ENCODE results near the gene TRIM61. TPM values are rescaled to one million over a fixed set of nuclear protein-coding genes. Genes with fewer than 3 reads are reported as not detected.

TRIM61 gene
- total and polyA plus RNA-seq, 9 of the 15 experiments (the other 6 are each of a cell fraction or from before 2014, with no cell fraction given) = 0.07 to 0.92 (median 0.42) TPM

- no peak for TF ChIP-seq PHB (CRISPR knock-in tag; IDR thresholded peaks at IDR 0.05)
- TF ChIP-seq, protein P1, sequence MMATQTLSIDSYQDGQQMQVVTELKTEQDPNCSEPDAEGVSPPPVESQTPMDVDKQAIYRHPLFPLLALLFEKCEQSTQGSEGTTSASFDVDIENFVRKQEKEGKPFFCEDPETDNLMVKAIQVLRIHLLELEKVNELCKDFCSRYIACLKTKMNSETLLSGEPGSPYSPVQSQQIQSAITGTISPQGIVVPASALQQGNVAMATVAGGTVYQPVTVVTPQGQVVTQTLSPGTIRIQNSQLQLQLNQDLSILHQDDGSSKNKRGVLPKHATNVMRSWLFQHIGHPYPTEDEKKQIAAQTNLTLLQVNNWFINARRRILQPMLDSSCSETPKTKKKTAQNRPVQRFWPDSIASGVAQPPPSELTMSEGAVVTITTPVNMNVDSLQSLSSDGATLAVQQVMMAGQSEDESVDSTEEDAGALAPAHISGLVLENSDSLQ (IDR thresholded peaks at IDR 0.05) = no peak
- TF ChIP-seq PHTF2 (CRISPR knock-in tag; IDR thresholded peaks at IDR 0.05) = no peak
- TF ChIP-seq ZNF143 (CRISPR knock-in tag; IDR thresholded peaks at IDR 0.05) = no peak
- TF ChIP-seq ZNF280B (CRISPR knock-in tag; IDR thresholded peaks at IDR 0.05) = no peak
- TF ChIP-seq KDM2B (CRISPR knock-in tag; IDR thresholded peaks at IDR 0.05) = no peak
- no peak for TF ChIP-seq RAD21 (CRISPR knock-in tag; conservative IDR thresholded peaks at IDR 0.05 in 1 of 2, IDR thresholded peaks at IDR 0.05 in 1 of 2)
- peak; percentile 63 for TF ChIP-seq RBFOX2 (IDR thresholded peaks at IDR 0.05; ENCODE audit: low read depth, low read length)
- TF ChIP-seq PCBP2 (IDR thresholded peaks at IDR 0.05; ENCODE audit: low read depth, low read length, poor library complexity, severe bottlenecking) = no peak
- no peak for TF ChIP-seq IRF9 (tag; IDR thresholded peaks at IDR 0.05)
- no peak for TF ChIP-seq ZNF778 (CRISPR knock-in tag; IDR thresholded peaks at IDR 0.05)
- TF ChIP-seq CREM (IDR thresholded peaks at IDR 0.05; ENCODE audit: low read depth) = peak; percentile 61
- TF ChIP-seq ZNF12 (CRISPR knock-in tag; IDR thresholded peaks at IDR 0.05) = no peak
- TF ChIP-seq SMAD3 (CRISPR knock-in tag; conservative IDR thresholded peaks at IDR 0.05) = no peak
- TF ChIP-seq ZNF140 (CRISPR knock-in tag; IDR thresholded peaks at IDR 0.05) = no peak
- TF ChIP-seq PHF8 (IDR thresholded peaks at IDR 0.05; ENCODE audit: borderline replicate concordance, low read length) = peak; percentile 28; the same call in 1 of the 2 replicates
- no peak for TF ChIP-seq BACH1 (tag; IDR thresholded peaks at IDR 0.05)
- TF ChIP-seq, protein P2, sequence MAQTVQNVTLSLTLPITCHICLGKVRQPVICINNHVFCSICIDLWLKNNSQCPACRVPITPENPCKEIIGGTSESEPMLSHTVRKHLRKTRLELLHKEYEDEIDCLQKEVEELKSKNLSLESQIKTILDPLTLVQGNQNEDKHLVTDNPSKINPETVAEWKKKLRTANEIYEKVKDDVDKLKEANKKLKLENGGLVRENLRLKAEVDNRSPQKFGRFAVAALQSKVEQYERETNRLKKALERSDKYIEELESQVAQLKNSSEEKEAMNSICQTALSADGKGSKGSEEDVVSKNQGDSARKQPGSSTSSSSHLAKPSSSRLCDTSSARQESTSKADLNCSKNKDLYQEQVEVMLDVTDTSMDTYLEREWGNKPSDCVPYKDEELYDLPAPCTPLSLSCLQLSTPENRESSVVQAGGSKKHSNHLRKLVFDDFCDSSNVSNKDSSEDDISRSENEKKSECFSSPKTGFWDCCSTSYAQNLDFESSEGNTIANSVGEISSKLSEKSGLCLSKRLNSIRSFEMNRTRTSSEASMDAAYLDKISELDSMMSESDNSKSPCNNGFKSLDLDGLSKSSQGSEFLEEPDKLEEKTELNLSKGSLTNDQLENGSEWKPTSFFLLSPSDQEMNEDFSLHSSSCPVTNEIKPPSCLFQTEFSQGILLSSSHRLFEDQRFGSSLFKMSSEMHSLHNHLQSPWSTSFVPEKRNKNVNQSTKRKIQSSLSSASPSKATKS (CRISPR knock-in tag; IDR thresholded peaks at IDR 0.05) = no peak
- TF ChIP-seq THRAP3 (IDR thresholded peaks at IDR 0.05; ENCODE audit: borderline replicate concordance) = no peak
- TF ChIP-seq SRSF3 (IDR thresholded peaks at IDR 0.05; ENCODE audit: insufficient read depth, low read length) = no peak
These were observed 20.5 kb downstream of the TRIM61 start (continued) for GRCh38 chr4:164956766-164957643.

All from K562 (cell line).